Measurements from ENCODE around the gene NARS2. TPM values are rescaled to one million over a fixed set of nuclear protein-coding genes. Genes with fewer than 3 reads are reported as not detected.

The NARS2 gene
- total and polyA plus RNA-seq, 9 of the 15 experiments (the other 6 are each of a cell fraction or from before 2014, with no cell fraction given), result 26.8 to 48.0 (median 34.2) TPM

GRCh38 chr11:78574386-78575381 lies at the start of gene NARS2 (continued):
- TF ChIP-seq BCLAF1 (IDR thresholded peaks at IDR 0.05; ENCODE audit: borderline replicate concordance in 1 of 2, control insufficient read depth in 1 of 2, low read depth in 2 of 2, low read length in 1 of 2), result no peak
- no peak for TF ChIP-seq KAT2B (IDR thresholded peaks at IDR 0.05; ENCODE audit: low read depth, low read length)
- no peak for TF ChIP-seq CC2D1A (IDR thresholded peaks at IDR 0.05)
- no peak for TF ChIP-seq MAFF (IDR thresholded peaks at IDR 0.05; ENCODE audit: low read length)
- TF ChIP-seq FIP1L1 (IDR thresholded peaks at IDR 0.05; ENCODE audit: low read depth, low read length, poor library complexity, severe bottlenecking), result no peak
- TF ChIP-seq ZBTB2 (IDR thresholded peaks at IDR 0.05), result peak; percentile 97
- TF ChIP-seq HCFC1 (IDR thresholded peaks at IDR 0.05; ENCODE audit: low read depth, low read length), result 0 out of 2 replicates have a peak, but pooled peaks have one; percentile 22
- no peak for TF ChIP-seq SRSF9 (IDR thresholded peaks at IDR 0.05; ENCODE audit: borderline replicate concordance, low read depth, low read length)
- TF ChIP-seq SUPT5H (IDR thresholded peaks at IDR 0.05), result peak; percentile 89
- TF ChIP-seq HDAC2 (IDR thresholded peaks at IDR 0.05), result peak; percentile 79; the same call in 1 of the 2 replicates
- TF ChIP-seq BRCA1 (IDR thresholded peaks at IDR 0.05), result no peak
- TF ChIP-seq BRCA1 (CRISPR knock-in tag; IDR thresholded peaks at IDR 0.05), result no peak
- TF ChIP-seq VEZF1 (CRISPR knock-in tag; IDR thresholded peaks at IDR 0.05), result peak; percentile 36; the same call in 1 of the 2 replicates
- 0 out of 2 replicates have a peak, but pooled peaks have one; percentile 60 for TF ChIP-seq RUNX1 (IDR thresholded peaks at IDR 0.05; ENCODE audit: low read depth)
- no peak for TF ChIP-seq ZBTB5 (IDR thresholded peaks at IDR 0.05)

Measured in K562 (cell line).